HL-60/S4 treated with phorbol 12-myristate 13-acetate at 8.2 ng/mL for 4 days and 3 days (cell line): ENCODE results near the gene KRTAP5-9.
"Not testable (repeated sequence)": the region's sequence is repeated elsewhere in the genome, so short reads cannot be mapped to it uniquely, and the experiment has no call there.

ENCODE experiments used
- in situ Hi-C: fragments of 300-500 bp; cut with MboI; formaldehyde crosslinking; loops from 2 replicates; pipeline ENCODE4 v1.15.0; 2022; ENCODE audit warnings: low sequenced_read_pairs

The KRTAP5-9 gene

DNA sequence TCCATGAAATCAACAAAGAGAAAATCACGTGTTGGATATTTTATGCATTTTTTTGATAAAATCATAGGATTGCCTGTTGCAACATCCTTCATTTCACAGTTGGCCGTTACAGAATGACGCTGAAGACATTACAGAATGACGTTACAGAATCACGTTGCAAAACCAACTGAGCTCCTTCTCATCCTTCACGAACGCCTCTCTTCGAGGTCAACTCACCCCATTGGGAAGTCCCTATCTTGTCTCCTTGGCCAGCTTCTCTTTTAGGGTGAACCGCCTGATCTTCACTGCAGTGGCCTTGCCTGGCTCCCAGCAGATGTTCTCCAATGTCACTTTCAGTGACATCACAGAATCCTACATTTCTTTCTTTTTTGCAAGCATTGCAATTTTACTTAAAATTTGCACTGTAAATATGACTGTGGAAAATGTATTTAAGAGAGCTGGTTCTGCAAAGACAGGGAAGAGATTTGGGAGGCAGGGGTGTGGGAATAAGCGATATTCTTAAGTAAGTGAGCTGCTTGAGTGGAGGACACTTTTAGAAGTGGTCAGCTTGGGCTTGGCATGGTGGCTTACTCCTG is 16.1 kb upstream of the KRTAP5-9 start:
- in situ Hi-C loops, result no loop called here

DNA sequence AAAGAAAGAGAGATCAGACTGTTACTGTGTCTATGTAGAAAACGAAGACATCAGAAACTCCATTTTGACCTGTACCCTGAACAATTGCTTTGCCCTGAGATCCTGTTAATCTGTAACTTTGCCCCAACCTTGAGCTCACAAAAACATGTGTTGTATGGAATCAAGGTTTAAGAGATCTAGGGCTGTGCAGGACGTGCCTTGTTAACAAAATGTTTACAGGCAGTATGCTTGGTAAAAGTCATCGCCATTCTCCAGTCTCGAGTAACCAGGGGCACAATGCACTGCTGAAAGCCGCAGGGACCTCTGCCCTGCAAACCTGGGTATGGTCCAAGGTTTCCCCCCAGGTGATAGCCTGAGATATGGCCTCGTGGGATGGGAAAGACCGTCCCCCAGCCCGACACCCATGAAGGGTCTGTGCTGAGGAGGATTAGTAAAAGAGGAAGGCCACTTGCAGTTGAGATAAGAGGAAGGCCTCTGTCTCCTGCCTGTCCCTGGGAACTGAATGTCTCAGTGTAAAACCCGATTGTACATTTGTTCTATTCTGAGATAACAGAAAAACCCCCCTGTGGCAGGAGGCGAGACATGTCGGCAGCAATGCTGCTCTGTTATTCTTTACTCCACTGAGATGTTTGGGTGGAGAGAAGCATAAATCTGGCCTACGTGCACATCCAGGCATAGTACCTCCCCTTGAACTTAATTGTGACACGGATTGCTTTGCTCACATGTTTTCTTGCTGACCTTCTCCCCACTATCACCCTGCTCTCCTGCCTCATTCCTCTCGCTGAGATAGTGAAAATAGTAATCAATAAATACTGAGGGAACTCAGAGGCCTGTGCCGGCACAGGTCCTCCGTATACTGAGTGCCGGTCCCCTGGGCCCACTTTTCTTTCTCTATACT is 13.3 kb upstream of the KRTAP5-9 start:
- in situ Hi-C loops, result not testable (repeated sequence)

DNA sequence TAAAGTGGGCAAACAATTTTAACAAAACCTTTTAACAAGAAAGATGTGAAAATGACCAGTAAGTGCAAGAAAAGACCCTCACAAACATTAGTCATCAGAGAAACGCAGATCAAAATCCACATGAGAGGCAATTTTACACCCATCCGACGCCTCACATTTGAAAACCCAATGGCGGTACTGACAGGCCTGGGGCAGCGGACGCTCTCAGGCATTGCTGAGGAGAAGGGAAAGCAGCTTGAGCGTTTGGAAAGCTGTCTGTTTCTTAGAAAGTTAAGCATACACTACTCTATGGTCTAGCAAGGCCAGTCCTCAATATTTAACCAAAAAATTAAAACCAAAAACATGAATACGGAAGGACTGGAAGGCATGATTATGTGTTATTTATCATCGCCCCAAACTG is 12.4 kb upstream of the KRTAP5-9 start:
- in situ Hi-C loops, result no loop called here

DNA sequence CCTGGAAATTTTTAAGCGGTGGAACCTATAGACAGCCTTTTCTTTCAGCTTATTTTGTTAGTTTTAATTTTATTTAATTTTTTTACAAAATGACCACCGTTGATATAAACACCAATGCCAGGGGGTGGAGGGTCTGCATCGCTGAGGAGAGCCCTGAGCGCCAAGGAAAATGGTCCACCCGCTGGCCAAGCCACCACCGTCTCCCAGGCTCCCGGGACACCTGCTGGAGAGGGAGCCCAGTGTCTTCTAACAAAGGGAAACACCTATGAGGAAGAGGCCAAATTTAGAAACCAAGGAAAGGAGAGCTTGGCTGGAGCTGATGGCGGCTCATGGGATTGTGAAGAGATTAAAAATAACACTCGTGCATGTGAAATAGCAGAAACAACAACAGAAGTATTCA is 10.7 kb upstream of the KRTAP5-9 start:
- in situ Hi-C loops, result no loop called here

DNA sequence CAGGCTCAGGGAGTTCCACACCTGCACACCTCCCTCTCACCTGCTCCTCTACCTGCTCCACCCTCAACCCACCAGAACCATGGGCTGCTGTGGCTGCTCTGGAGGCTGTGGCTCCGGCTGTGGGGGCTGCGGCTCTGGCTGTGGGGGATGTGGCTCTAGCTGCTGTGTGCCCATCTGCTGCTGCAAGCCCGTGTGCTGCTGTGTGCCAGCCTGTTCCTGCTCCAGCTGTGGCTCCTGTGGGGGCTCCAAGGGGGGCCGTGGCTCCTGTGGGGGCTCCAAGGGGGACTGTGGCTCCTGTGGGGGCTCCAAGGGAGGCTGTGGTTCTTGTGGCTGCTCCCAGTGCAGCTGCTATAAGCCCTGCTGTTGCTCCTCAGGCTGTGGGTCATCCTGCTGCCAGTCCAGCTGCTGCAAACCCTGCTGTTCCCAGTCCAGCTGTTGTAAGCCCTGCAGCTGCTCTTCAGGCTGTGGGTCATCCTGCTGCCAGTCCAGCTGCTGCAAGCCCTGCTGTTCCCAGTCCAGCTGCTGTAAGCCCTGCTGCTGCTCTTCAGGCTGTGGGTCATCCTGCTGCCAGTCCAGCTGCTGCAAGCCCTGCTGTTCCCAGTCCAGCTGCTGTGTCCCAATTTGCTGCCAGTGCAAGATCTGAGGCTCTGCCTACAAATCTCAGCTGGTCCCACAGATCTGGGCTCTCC is 10.1 kb upstream of the KRTAP5-9 start, which contains the start of gene KRTAP5-8:
Gene KRTAP5-8 (plus strand): TSS at position 49 of the 689 bp plus-strand sequence. CDS start 31 bp downstream, at position 80.
- in situ Hi-C loops, result not testable (repeated sequence)

DNA sequence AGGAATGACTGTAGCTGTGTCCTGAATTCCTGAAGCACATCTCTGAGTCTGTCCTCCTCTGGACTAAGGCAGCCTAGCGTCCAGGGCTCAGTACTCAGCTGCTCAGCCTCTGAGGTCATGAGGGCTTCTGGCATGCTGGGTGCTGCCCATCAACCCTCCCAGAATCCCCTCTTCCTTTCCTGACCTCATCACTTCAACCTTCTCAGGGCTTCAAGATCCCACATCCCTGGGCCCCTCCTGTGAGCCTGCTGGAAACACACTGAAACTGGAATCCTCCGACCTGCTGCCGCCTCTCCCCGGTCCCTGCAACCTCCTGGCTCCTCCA is 9.6 kb upstream of the KRTAP5-9 start:
- in situ Hi-C loops, result no loop called here

DNA sequence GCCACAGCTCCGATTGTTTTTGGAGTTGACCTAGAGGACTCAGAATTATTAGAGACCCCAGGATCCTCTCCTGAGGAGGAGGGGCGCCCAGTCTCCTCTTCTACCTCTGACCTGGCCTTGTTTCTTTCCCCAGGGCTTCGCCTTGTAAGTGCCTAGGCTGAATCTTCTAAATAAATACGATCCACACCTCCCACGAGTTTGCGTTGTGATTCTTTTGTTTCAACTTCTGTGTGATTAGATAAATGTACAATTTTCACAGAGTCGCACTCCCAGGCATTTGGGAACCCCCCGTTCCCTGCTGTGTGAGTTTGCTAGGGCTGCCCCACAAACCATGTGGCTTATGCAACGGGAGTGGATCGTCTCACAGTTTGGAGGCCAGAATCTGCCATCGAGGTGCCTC is 9.2 kb upstream of the KRTAP5-9 start:
- in situ Hi-C loops, result no loop called here

DNA sequence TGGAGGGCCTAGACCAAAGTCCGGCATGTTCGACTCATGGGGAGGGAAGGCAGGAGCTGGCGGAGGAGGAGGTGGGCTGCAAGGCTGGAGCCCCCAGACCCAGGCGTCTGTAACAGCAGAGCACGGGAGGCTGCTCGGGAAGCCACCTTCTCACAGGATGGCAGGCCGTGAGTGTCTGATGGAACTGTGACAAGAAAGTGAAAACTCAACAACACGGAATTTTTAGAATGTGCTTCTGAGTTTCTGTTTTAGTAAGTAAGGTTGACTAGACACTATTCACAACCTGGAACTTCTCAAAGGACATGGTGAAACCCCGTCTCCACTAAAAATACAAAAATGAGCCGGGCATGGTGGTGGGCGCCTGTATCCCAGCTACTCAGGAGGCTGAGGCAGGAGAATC is 8.2 kb upstream of the KRTAP5-9 start:
- in situ Hi-C loops, result not testable (repeated sequence)

DNA sequence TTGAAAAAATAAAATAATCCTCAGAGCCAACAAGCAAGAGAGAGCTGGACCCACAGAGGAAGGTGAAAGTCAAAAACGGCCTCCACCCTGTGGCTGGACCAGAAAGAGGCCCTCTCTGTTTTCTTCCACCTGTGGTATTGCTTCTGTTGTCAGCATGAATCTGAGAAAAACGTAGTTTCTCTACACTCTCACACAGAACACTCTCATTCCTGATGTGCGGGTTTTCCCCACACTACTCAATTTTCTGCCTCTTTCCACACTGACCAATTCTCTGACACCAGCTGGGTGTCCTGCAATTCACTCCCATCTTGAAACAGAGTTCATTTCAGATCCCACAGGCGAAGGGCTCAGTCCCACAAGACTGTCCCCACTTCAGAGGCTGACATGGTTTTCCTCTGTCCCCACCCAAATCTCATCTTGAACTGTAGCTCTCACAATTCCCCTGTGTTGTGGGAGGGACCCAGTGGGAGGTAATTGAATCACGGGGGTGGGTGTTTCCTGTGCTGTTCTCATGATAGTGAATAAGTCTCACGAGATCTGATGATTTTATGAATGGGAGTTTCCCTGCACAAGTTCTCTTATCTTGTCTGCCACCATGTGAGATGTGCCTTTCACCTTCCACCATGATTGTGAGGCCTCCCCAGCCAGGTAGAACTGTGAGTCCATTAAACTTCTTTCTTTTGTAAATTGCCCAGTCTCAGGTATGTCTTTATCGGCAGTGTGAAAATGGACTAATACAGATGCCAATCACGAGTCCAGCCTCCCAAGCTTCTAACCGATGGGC is 7.5 kb upstream of the KRTAP5-9 start:
- in situ Hi-C loops, result not testable (repeated sequence)

DNA sequence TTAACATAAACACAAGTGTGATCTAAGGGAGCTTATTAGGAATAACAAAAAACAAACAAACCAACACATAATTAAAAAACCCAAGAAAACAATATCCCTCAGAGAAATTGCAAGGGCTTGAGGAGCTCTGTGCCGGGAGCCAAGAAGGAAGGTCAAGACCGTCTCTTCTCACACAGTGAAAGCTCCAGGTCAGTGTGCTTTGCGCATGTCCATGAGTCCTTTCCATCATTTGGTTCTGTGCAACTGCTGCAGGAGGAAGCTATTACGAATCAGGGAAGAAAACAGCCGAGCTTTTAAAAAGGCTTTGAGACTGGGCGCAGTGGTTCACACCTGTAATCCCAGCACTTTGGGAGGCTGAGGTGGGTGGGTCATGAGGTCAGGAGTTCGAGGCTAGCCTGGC is 5.8 kb upstream of the KRTAP5-9 start:
- in situ Hi-C loops, result no loop called here

DNA sequence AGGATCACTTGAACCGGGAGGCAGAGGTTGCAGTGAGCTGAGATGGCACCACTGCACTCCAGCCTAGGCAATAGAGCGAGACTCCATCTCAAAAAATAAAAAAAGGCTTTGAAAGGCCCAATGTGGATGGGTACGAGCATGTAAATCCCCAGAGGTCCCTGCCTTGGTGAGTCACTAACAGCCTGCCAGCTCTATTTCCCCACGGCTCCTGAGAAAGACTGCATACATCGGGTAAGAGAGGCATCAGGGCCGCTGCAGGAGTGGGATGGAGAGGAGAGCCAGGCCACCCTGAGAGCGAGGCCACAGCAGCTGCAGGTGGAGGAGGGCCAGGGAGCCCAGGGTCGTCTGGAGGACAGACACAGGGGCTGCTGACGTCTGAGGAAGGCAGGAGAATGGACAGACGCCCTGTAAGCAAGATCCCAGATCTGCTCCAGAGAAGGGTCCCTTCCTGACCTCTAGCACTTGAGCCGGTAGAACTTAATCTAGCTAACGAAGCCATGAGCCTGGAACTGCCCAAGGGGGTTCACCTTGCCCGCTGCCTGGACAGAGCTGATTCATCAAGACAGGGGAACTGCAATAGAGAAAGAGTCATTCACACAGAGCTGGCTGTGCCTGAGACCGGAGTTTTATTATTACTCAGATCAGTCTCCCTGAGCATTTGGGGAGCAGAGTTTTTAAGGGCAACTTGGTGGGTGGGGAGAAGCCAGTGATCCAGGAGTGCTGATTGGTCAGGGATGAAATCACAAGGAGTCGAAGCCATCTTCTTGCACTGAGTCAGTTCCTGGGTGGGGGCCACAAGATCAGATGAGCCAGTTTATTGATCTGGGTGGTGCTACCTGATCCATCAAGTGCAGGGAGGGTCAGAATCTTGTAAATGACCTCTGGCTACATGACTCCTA is 5.1 kb upstream of the KRTAP5-9 start:
- in situ Hi-C loops, result no loop called here

DNA sequence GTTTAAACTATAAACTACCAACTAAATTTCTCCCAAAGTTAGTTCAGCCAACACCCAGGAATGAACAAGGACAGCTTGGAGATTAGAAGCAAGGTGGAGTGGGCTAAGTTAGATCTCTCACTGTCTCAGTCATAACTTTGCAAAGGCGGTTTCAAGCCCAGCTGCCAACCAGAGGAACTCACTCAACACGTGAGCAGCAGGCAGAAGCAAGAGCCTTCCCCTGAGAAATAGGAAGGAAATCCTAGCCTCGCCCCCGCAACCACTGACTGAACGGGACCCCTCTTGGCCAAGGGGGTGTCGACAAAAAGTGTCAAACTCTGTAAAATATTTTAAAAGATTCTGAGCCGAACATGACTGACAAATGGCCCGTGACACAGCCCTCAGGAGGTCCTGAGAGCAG is 4.4 kb upstream of the KRTAP5-9 start:
- in situ Hi-C loops, result no loop called here

DNA sequence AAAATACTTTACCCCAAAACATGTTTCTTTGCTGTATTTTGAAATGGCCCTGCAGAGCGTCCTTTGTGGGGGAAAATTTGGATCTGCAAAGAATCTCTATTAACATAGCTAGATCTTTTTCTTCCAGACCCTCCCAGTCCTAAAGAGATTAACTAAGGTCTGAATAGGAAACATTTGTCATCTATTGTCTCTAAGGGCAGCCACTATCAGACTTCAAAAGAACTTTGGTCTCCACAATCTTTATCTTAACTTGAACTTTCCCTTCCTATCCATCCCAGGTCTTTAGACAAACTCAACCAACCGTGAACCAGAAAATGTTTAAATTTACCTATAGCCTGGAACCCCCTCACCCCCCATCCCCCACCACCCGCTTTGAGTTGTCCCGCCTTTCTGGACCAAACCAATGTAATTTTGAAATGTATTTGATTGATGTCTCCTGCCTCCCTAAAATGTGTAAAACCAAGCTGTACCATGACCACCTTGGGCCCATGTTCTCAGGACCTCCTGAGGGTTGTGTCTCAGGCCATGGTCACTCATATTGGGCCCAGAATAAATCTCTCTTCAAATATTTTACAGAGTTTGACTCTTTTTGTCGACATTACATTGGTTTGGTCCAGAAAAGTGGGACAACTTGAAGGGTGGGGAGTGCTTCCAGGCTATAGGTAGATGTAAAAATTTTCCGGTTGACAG is 3.5 kb upstream of the KRTAP5-9 start:
- in situ Hi-C loops, result no loop called here

DNA sequence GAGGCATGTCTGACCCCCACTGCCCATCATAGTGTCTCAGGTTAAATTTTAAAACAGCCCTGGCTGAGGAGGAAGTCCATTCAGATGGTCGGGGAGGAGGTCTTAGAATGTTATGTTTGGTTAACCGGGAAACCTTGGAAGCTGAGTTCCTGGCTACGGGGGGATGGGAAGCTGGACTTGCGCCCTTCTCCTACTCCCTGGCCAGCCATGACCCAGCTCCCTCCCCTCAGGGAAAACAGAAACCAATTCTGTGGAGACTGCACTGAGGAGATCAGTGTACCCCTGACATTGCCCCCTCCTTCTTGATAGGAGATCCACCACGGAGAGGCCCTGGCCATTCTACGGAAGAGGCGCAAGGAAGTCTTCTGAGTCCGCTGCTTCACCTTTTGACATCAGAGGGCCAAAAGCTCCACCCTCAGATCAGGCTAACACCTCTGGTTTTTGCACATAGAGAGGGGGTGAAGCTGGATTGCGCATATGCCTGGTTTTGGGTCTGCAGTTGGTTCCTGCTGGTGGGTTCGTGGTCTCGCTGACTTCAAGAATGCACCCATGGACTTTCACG is 2.7 kb upstream of the KRTAP5-9 start:
- in situ Hi-C loops, result no loop called here

DNA sequence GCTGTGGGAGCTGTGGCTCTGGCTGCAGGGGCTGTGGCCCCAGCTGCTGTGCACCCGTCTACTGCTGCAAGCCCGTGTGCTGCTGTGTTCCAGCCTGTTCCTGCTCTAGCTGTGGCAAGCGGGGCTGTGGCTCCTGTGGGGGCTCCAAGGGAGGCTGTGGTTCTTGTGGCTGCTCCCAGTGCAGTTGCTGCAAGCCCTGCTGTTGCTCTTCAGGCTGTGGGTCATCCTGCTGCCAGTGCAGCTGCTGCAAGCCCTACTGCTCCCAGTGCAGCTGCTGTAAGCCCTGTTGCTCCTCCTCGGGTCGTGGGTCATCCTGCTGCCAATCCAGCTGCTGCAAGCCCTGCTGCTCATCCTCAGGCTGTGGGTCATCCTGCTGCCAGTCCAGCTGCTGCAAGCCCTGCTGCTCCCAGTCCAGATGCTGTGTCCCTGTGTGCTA is 514 bp downstream of the KRTAP5-9 start:
- in situ Hi-C loops, result no loop called here

DNA sequence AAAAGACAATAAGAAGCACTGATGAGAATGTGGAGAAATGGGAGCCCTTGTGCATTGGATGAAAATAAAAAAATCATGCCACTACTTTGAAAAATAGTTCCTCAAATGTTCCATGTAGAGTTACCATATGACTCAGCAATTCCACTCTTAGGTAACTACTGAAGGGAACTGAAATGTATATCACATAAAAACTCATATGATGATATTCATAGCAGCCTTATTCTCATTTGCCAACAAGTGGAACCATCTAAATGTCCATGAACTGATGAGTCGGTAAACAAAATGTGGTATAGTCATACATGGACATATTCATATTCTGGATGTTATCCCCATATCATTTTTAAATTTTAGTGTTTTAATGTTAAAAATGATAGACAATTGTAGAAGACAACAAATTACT is 3.5 kb downstream of the KRTAP5-9 start:
- in situ Hi-C loops, result no loop called here

DNA sequence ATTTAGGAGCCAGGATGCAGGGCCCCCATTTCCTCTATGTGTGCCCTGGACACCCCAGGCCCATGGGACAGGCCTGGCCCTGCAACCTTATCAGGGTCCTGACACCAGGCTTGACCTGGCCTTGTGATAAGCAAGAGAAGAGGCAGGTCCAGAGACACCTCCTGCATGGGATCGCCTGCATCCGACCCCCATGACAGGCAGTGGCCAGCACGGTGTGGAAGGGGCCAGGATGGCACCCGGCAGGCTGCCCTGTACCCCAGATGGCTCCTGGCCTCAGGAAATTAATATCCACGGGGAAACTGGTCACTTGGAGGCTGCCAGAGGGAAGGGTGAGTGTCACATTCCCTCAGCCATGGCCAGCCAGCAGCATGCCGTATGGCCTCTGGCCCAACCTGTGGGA is 6.8 kb downstream of the KRTAP5-9 start:
- in situ Hi-C loops, result no loop called here

DNA sequence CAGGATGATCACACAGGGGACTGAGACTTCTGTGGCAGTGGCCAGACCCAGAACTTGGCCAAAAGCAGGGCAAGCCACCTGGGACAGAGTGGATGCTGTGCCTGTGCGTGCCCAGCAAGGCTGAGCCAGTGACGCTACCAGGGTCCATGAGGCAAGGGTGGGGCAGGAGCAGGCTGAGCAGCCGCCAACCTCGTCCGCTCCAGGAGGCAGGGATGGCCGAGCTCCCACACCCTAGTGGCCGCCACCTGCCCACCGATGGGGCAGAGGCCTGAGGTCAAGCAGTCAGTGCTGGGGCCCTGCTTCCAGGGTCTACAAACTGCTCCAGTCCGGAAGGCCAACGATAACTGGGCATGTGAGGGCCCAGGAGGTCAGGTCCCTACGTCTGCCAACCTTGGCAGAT is 7.3 kb downstream of the KRTAP5-9 start:
- in situ Hi-C loops, result no loop called here

DNA sequence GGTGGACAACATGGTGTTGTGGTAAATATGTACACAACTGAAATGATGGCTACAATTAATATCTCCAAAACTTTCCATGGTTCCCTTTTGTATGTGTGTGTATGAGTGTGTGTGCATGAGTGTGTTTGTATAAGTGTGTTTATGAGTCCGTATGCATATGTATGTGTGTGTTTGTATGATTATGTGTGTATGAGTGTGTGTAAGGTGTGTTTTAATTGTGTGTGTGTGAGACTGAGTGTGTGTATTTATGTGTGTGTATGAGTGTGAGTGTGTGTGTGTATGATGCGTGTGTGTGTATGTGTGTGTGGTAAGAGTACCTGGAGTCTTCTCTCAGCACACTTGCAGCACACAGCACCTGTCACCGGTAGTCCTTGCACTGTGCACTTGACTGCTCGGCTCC is 7.8 kb downstream of the KRTAP5-9 start:
- in situ Hi-C loops, result no loop called here
